GM10248 (cell line): ENCODE measurements around the gene LAMTOR2.

ENCODE experiments used
- CTCF ChIA-PET: fragments of 300-600 bp; sonication (Branson Sonifier 250); formaldehyde crosslinking; extraction: SDS; loops from one replicate; lab custom pipeline; 2021; ENCODE audit warnings: antibody characterized with exemption; lab: Yijun Ruan, JAX
- POLR2A ChIA-PET: fragments of 350-650 bp; sonication (Branson Sonifier 250); formaldehyde crosslinking; extraction: SDS; loops from one replicate; lab custom pipeline; 2020; ENCODE audit warnings: antibody characterized with exemption; lab: Yijun Ruan, JAX
- DNase-seq: peaks from one replicate; pipeline ENCODE4 v3.0.0; 2012; ENCODE audit errors: extremely low spot score
- TF ChIP-seq, protein P1 (sequence below): IDR thresholded peaks from 2 replicates; pipeline ENCODE4 v1.5.1; 2012; ENCODE audit warnings: mild to moderate bottlenecking, low read depth; ENCODE audit errors: extremely low read depth, missing control alignments, control extremely low read depth

Gene LAMTOR2

GRCh38 chr1:156050376-156050775 lies 4.2 kb upstream of the LAMTOR2 start:
- DNase-seq, result no peak
- ChIA-PET POLR2A (no interaction called here), CTCF (interaction anchor here (0.8 to 3.2 kb wide), 4 partner anchors 16 to 61 kb away, joined by 3 to 12 read pairs (median 4); no protein-coding TSS in a partner anchor)
- TF ChIP-seq, protein P1, sequence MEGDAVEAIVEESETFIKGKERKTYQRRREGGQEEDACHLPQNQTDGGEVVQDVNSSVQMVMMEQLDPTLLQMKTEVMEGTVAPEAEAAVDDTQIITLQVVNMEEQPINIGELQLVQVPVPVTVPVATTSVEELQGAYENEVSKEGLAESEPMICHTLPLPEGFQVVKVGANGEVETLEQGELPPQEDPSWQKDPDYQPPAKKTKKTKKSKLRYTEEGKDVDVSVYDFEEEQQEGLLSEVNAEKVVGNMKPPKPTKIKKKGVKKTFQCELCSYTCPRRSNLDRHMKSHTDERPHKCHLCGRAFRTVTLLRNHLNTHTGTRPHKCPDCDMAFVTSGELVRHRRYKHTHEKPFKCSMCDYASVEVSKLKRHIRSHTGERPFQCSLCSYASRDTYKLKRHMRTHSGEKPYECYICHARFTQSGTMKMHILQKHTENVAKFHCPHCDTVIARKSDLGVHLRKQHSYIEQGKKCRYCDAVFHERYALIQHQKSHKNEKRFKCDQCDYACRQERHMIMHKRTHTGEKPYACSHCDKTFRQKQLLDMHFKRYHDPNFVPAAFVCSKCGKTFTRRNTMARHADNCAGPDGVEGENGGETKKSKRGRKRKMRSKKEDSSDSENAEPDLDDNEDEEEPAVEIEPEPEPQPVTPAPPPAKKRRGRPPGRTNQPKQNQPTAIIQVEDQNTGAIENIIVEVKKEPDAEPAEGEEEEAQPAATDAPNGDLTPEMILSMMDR, result no peak

DNA sequence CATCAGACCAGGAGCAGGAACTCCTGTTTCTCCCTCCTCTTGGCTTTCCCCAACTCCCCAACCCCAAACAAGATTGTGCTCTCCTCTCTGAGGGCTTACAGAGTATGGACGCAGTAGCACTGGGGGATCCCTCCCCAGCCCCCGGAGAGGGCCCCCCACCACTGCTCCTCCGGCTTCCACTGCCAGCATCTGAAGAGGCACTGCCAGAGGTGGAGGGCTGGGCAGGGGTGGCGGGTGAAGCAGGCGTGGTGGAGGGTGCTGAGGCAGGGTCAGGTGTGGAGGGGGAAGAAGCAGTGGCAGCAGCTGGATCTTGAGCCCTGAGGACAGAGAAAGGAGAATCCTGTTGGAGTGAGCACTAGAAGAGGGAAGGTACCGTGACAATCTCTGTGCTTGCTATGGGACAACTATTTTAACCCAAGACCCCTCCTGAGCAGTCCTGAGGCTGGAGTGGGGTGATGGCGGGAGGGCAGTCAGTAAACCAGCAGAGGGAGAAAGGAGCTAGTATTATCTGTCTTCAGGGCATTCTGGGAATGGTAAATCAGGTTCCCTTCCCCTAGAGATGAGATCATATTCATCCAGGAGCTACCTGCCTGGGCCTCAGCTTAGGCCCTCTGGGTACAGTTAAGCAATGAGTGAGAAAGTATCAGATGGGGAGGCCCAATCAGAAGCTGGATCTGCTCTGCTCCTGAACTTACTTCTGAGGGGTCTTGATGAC lies 3.4 kb upstream of the LAMTOR2 start:
- DNase-seq, result no peak
- TF ChIP-seq, protein P1, result no peak
- POLR2A ChIA-PET, result no interaction called here
- CTCF ChIA-PET, result interaction anchor here (1.1 to 3.2 kb wide), 6 partner anchors 12 to 62 kb away, joined by 3 to 12 read pairs (median 3); no protein-coding TSS in a partner anchor

GRCh38 chr1:156052862-156053767 lies 1.5 kb upstream of the LAMTOR2 start:
- peak; percentile 79 for DNase-seq
- ChIA-PET CTCF (interaction anchor here (0.9 to 2.4 kb wide), 10 partner anchors 9 to 113 kb away, joined by 3 to 17 read pairs (median 4); partner anchors contain the start of gene SSR2), POLR2A (interaction anchor here (0.5 kb wide), 1 partner anchor 165 kb away, joined by 6 read pairs; no protein-coding TSS in a partner anchor)
- TF ChIP-seq, protein P1, result peak; percentile 55

GRCh38 chr1:156053768-156054499 lies 648 bp upstream of the LAMTOR2 start, which contains the start of gene UBQLN4:
Gene UBQLN4 (minus strand): TSS chr1:156053798. CDS start chr1:156053701, 97 bp downstream.
- ChIA-PET POLR2A (no interaction called here), CTCF (interaction anchor here (0.9 to 2.4 kb wide), 9 partner anchors 10 to 113 kb away, joined by 3 to 17 read pairs (median 5); partner anchors contain the start of gene SSR2)
- TF ChIP-seq, protein P1, result peak; percentile 70
- DNase-seq, result peak; percentile 94

GRCh38 chr1:156055281-156056048 lies 883 bp downstream of the LAMTOR2 start:
- TF ChIP-seq, protein P1, result no peak
- ChIA-PET CTCF (interaction anchor here (1.0 kb wide), 2 partner anchors 11 to 30 kb away, joined by 3 read pairs; no protein-coding TSS in a partner anchor), POLR2A (no interaction called here)
- DNase-seq, result no peak
